GM18870 (cell line): Measurements from ENCODE around the gene CDV3.

Source experiments
- ATAC-seq: cut with Tn5 transposase; IDR thresholded peaks from one replicate; pipeline ENCODE4 v1.9.1; 2021; ENCODE audit warnings: moderate library complexity; ENCODE audit not compliant: unreplicated experiment

CDV3 gene

GRCh38 chr3:133563816-133564215, 9.7 kb upstream of the CDV3 start:
- ATAC-seq, result no peak

- no peak for ATAC-seq
Measured at GRCh38 chr3:133568294-133569014, 5.0 kb upstream of the CDV3 start.

GRCh38 chr3:133570139-133570936, 3.1 kb upstream of the CDV3 start:
- no peak for ATAC-seq

- no peak for ATAC-seq
Measured at GRCh38 chr3:133570937-133571320, 2.6 kb upstream of the CDV3 start.

GRCh38 chr3:133572158-133573053, 1.1 kb upstream of the CDV3 start:
- ATAC-seq, result peak; percentile 22

GRCh38 chr3:133573054-133573628, 345 bp upstream of the CDV3 start:
- peak; percentile 69 for ATAC-seq

GRCh38 chr3:133574260-133574881, 885 bp downstream of the CDV3 start:
- ATAC-seq, result peak; percentile 33

GRCh38 chr3:133575086-133575485, 1.6 kb downstream of the CDV3 start:
- ATAC-seq, result no peak

GRCh38 chr3:133576169-133576568, 2.7 kb downstream of the CDV3 start:
- no peak for ATAC-seq

- no peak for ATAC-seq
Measured at GRCh38 chr3:133578548-133579191, 5.2 kb downstream of the CDV3 start.

- no peak for ATAC-seq
Measured at GRCh38 chr3:133583396-133583795, 9.9 kb downstream of the CDV3 start.

- no peak for ATAC-seq
Measured at GRCh38 chr3:133588035-133588434, 14.5 kb downstream of the CDV3 start.

GRCh38 chr3:133588784-133589465, 15.4 kb downstream of the CDV3 start:
- ATAC-seq, result no peak

- no peak for ATAC-seq
Measured at GRCh38 chr3:133589503-133589902, 16.0 kb downstream of the CDV3 start.

- no peak for ATAC-seq
Measured at GRCh38 chr3:133591271-133591742, 17.8 kb downstream of the CDV3 start.

- ATAC-seq, result no peak
Measured at GRCh38 chr3:133592843-133593242, 19.4 kb downstream of the CDV3 start.

GRCh38 chr3:133593243-133593642, 19.8 kb downstream of the CDV3 start:
- ATAC-seq, result no peak

- ATAC-seq, result no peak
Measured at GRCh38 chr3:133595341-133595740, 21.9 kb downstream of the CDV3 start.

- no peak for ATAC-seq
Measured at GRCh38 chr3:133598405-133598804, 24.9 kb downstream of the CDV3 start.
